Loucy (cell line): ENCODE results near the gene DNAJC24.

Experiments used
- H2AFZ ChIP-seq: fragments of 200-600 bp; sonication (generic); 2 replicates; pipeline ENCODE4 v1.6.0; 2016; ENCODE audit warnings: antibody characterized with exemption, mild to moderate bottlenecking, low read length, moderate library complexity
- H3F3A ChIP-seq: fragments of 200-600 bp; 2 replicates; pipeline ENCODE4 v1.6.0; 2016; ENCODE audit warnings: antibody characterized with exemption, low read depth, mild to moderate bottlenecking
- H3K27me3 ChIP-seq: fragments of 200-600 bp; sonication (generic); 2 replicates; pipeline ENCODE4 v1.6.1; 2014; ENCODE audit warnings: low read length, mild to moderate bottlenecking; ENCODE audit not compliant: insufficient read depth, poor library complexity, severe bottlenecking
- H3K36me3 ChIP-seq: fragments of 200-600 bp; sonication (generic); 2 replicates; pipeline ENCODE4 v1.6.1; 2016; ENCODE audit warnings: low read length; ENCODE audit not compliant: insufficient read depth
- H3K4me1 ChIP-seq: fragments of 200-600 bp; sonication (generic); 2 replicates; pipeline ENCODE4 v1.5.1; 2014; ENCODE audit warnings: low read length, mild to moderate bottlenecking; ENCODE audit not compliant: insufficient read depth, poor library complexity, severe bottlenecking
- H3K4me2 ChIP-seq: fragments of 200-600 bp; sonication (generic); 2 replicates; pipeline ENCODE4 v1.6.0; 2014; ENCODE audit warnings: antibody characterized with exemption, low read length, low read depth, mild to moderate bottlenecking; ENCODE audit not compliant: poor library complexity, severe bottlenecking
- H3K4me3 ChIP-seq: fragments of 200-600 bp; sonication (generic); 2 replicates; pipeline ENCODE4 v1.5.1; 2014; ENCODE audit warnings: low read length, mild to moderate bottlenecking, mixed read lengths; ENCODE audit not compliant: poor library complexity, severe bottlenecking
- H3K79me2 ChIP-seq: fragments of 200-600 bp; sonication (generic); 2 replicates; pipeline ENCODE4 v1.6.1; 2014; ENCODE audit warnings: low read length; ENCODE audit not compliant: insufficient read depth
- H3K9ac ChIP-seq: fragments of 200-600 bp; sonication (generic); 2 replicates; pipeline ENCODE4 v1.6.0; 2014; ENCODE audit warnings: mild to moderate bottlenecking, low read depth, low read length, moderate library complexity; ENCODE audit not compliant: poor library complexity, severe bottlenecking
- H3K9me2 ChIP-seq: fragments of 200-600 bp; sonication (generic); replicated peaks from 2 replicates; pipeline ENCODE4 v1.6.1; 2016; ENCODE audit warnings: low read depth, low read length, mixed read lengths
- H3K9me3 ChIP-seq: fragments of 200-600 bp; sonication (generic); 2 replicates; pipeline ENCODE4 v1.6.1; 2014; ENCODE audit warnings: mild to moderate bottlenecking, antibody characterized with exemption, low read length, low read depth; ENCODE audit not compliant: insufficient read depth
- H4K20me1 ChIP-seq: fragments of 200-600 bp; sonication (generic); 2 replicates; pipeline ENCODE4 v1.6.0; 2014; ENCODE audit warnings: antibody characterized with exemption, low read length, mild to moderate bottlenecking; ENCODE audit not compliant: insufficient read depth, poor library complexity, severe bottlenecking
- EZH2phosphoT487 ChIP-seq: fragments of 200-600 bp; IDR thresholded peaks from 2 replicates; pipeline ENCODE4 v1.6.1; 2018; ENCODE audit warnings: antibody characterized with exemption, mild to moderate bottlenecking, moderate library complexity, borderline replicate concordance
- TF ChIP-seq, protein P1 (sequence below): fragments of 200-600 bp; sonication (generic); conservative IDR thresholded peaks from 2 replicates; pipeline ENCODE4 v1.5.1; 2014; ENCODE audit warnings: mild to moderate bottlenecking, antibody characterized with exemption, low read length

Gene DNAJC24

DNA sequence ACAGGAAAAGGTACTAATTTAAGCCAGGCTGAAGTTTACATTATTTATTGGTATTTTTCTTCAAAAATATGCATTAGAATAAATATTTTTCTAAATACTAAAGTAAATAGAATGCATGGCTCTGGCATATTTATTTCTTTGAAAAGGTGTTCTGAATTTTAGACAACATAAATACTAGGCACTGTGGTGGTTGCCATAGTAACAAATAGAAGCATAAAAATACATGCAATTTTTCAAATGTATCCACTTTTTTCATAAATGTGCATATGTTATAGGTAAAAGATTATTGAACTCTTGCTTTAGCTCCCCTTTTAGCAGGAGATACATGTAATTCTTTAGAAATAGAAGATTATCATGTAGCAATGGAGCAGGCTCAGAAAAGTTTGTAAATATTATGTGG lies 18.5 kb upstream of the DNAJC24 start:
- no peak overlapping the region for H3K4me2 ChIP-seq
- H3K27me3 ChIP-seq = no peaks in the 10 kb centered on the region
- TF ChIP-seq, protein P1, sequence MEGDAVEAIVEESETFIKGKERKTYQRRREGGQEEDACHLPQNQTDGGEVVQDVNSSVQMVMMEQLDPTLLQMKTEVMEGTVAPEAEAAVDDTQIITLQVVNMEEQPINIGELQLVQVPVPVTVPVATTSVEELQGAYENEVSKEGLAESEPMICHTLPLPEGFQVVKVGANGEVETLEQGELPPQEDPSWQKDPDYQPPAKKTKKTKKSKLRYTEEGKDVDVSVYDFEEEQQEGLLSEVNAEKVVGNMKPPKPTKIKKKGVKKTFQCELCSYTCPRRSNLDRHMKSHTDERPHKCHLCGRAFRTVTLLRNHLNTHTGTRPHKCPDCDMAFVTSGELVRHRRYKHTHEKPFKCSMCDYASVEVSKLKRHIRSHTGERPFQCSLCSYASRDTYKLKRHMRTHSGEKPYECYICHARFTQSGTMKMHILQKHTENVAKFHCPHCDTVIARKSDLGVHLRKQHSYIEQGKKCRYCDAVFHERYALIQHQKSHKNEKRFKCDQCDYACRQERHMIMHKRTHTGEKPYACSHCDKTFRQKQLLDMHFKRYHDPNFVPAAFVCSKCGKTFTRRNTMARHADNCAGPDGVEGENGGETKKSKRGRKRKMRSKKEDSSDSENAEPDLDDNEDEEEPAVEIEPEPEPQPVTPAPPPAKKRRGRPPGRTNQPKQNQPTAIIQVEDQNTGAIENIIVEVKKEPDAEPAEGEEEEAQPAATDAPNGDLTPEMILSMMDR = no peak
- TF ChIP-seq EZH2phosphoT487 = no peak
- H3K4me3 ChIP-seq = no peak overlapping the region
- no peak overlapping the region for H2AFZ ChIP-seq
- H4K20me1 ChIP-seq = no peaks in the 10 kb centered on the region
- no peaks in the 10 kb centered on the region for H3K79me2 ChIP-seq
- H3K9me2 ChIP-seq = no peaks in the 10 kb centered on the region
- H3F3A ChIP-seq = no peaks in the 10 kb centered on the region
- H3K9me3 ChIP-seq = no peaks in the 10 kb centered on the region
- H3K9ac ChIP-seq = no peak overlapping the region
- no peaks in the 10 kb centered on the region for H3K4me1 ChIP-seq
- no peaks in the 10 kb centered on the region for H3K36me3 ChIP-seq

DNA sequence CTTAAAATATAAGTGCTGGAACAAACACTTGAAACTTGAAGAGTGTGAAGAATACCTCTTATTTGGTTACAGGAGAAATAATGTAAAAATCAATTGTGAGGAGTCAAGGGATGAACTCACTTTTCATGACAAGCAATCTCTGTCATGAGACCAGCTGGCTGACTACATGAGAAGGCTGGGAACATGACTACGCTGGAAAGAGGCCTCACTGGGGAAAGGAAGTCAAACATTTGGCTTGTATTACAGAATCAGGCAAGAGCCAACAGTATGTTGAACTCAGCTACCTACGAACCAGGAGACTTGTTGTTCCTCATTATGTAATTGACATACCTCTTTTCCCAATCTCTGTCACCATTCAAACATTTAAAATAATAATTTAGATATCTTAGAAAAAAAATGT lies 14.5 kb upstream of the DNAJC24 start:
- H3K79me2 ChIP-seq = no peaks in the 10 kb centered on the region
- H3K36me3 ChIP-seq = no peaks in the 10 kb centered on the region
- H3K27me3 ChIP-seq = no peaks in the 10 kb centered on the region
- H3K4me1 ChIP-seq = no peaks in the 10 kb centered on the region
- no peaks in the 10 kb centered on the region for H3F3A ChIP-seq
- TF ChIP-seq EZH2phosphoT487 = no peak
- TF ChIP-seq, protein P1 = no peak
- H4K20me1 ChIP-seq = no peaks in the 10 kb centered on the region
- no peak overlapping the region for H2AFZ ChIP-seq
- H3K9me2 ChIP-seq = no peaks in the 10 kb centered on the region
- H3K4me2 ChIP-seq = no peak overlapping the region
- H3K4me3 ChIP-seq = no peak overlapping the region
- H3K9me3 ChIP-seq = no peaks in the 10 kb centered on the region
- H3K9ac ChIP-seq = no peak overlapping the region

DNA sequence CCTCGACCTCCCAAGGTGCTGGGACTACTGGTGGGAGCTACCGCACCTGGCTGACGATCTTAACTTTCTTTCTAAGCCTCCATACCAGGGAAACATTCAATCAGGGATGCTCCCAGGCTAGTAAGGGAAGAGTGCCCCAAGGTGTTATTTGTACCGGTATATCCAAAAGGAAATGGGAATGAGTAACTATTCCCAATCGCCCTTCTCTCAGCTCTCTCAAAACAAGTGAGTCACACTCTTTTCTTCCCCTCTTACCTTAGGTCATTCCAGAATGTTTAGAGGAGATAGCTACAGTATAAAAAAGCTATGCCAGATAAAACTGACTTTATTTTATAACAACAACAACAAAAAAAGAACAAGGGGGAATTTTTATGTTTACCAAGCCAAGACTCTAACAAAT lies 13.8 kb upstream of the DNAJC24 start:
- no peaks in the 10 kb centered on the region for H3K9me3 ChIP-seq

More for the DNA sequence above, 13.8 kb upstream of the DNAJC24 start:
- H4K20me1 ChIP-seq = no peaks in the 10 kb centered on the region
- TF ChIP-seq, protein P1 = no peak
- no peak for TF ChIP-seq EZH2phosphoT487
- H3K79me2 ChIP-seq = no peaks in the 10 kb centered on the region
- H3F3A ChIP-seq = no peaks in the 10 kb centered on the region
- no peak overlapping the region for H3K4me3 ChIP-seq
- no peaks in the 10 kb centered on the region for H3K9me2 ChIP-seq
- H2AFZ ChIP-seq = no peak overlapping the region
- H3K36me3 ChIP-seq = no peaks in the 10 kb centered on the region
- no peak overlapping the region for H3K9ac ChIP-seq
- H3K4me1 ChIP-seq = no peaks in the 10 kb centered on the region
- no peak overlapping the region for H3K4me2 ChIP-seq
- no peaks in the 10 kb centered on the region for H3K27me3 ChIP-seq
